ENCODE measurements around the gene NLRX1.
"Not testable (repeated sequence)": the region's sequence is repeated elsewhere in the genome, so short reads cannot be mapped to it uniquely, and the experiment has no call there.

Gene NLRX1

DNA sequence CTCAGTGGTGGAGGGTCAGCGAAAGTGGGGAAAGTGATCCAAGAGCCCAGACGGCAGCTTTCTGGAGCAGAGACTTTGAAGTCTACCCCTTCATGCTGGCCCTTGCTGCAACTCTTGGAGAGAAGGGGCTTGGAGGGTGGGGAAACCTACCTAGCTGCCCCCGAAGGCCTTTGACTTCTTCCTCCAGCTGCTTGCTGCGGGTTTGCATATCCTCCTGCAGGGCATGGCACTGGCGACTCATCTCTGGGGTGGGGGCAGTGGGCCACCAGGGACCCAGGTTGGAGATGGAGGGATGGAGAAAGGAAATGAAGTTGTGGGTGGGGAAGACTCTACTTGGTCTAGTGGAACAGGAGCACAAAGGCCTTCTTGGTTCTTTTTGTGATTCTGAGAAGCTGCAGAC is 24.5 kb downstream of the NLRX1 start:
- TF ChIP-seq, protein P1, sequence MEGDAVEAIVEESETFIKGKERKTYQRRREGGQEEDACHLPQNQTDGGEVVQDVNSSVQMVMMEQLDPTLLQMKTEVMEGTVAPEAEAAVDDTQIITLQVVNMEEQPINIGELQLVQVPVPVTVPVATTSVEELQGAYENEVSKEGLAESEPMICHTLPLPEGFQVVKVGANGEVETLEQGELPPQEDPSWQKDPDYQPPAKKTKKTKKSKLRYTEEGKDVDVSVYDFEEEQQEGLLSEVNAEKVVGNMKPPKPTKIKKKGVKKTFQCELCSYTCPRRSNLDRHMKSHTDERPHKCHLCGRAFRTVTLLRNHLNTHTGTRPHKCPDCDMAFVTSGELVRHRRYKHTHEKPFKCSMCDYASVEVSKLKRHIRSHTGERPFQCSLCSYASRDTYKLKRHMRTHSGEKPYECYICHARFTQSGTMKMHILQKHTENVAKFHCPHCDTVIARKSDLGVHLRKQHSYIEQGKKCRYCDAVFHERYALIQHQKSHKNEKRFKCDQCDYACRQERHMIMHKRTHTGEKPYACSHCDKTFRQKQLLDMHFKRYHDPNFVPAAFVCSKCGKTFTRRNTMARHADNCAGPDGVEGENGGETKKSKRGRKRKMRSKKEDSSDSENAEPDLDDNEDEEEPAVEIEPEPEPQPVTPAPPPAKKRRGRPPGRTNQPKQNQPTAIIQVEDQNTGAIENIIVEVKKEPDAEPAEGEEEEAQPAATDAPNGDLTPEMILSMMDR (conservative IDR thresholded peaks at IDR 0.05; ENCODE audit: low read depth, low read length), result no peak
- no peak for DNase-seq (ENCODE audit: low read depth)
- H3K4me3 ChIP-seq (ENCODE audit: low read depth, low read length), result no peak overlapping the region

DNA sequence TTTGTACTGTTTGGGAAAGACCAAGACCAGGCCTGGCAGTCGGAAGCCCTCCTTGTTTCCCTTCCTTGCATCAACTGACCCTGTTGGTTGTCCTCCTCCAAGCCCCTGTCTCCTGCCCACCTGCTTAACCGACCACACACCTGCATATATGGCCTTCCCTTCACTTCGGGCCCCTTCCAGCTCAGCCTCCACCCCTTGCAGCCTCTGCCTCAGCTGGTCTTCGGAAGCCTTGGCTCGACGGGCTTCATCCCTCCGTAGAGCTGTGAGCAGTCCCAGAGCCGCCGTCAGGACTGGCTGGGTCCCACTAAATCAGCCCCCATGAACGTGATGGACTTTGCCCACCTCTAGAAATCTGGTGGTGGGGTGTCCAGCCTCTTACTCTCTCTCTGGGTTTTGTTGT is 25.1 kb downstream of the NLRX1 start:
- TF ChIP-seq, protein P1 (conservative IDR thresholded peaks at IDR 0.05; ENCODE audit: low read depth, low read length), result no peak
- no peak for DNase-seq (ENCODE audit: low read depth)
- no peak overlapping the region for H3K4me3 ChIP-seq (ENCODE audit: low read depth, low read length)

DNA sequence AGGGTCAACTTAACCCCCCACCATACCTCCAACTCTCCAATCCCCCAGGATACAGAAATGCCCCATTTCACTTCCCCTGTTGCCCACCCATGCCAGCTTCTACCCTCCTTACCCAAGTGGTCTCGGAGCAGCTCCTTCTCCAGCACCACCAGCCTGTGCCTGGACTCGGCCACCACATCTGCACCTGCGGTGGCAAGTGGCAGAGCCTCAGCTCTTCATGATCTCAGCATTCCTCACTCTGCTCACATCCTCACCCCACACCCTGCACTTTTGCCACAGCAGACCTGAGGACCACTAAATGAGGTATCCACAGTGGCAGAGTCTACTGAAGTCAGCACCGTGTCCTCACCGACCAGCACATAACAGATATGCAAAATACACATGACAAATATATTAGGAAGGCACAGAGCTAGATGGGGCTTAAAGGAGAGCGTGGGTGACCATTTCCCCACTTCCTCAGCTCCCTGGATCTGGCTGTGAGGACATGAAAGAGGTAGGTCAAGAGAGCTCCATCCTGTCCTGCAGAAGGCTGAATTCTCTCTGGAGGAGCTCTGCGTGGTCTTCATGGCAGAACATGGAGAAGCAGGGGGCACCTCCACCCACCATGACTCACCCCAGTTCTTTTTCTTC is 26.4 kb downstream of the NLRX1 start:
- no peak overlapping the region for H3K4me3 ChIP-seq (ENCODE audit: low read depth, low read length)
- TF ChIP-seq, protein P1 (conservative IDR thresholded peaks at IDR 0.05; ENCODE audit: low read depth, low read length), result no peak
- DNase-seq (ENCODE audit: low read depth), result no peak

DNA sequence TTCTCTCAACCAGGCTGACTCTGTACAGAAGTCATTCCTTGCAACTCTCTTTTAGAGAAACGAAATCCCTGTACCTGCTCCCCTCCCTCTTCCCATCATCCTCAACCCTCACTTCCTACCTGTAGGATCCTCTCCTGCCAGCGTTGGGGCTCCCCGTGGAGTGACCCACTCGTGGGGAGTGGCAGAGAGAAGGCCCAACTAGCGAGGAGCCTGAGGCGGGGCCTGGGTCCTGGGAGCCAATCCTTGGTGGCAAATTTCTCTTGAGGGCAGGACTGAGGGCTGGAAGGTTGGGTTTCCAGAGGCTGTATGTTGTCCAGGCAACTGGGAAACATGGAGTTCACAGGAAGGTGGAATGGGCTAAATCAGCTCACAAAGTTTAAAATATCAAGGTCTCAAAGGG is 27.2 kb downstream of the NLRX1 start:
- TF ChIP-seq, protein P1 (conservative IDR thresholded peaks at IDR 0.05; ENCODE audit: low read depth, low read length), result no peak
- no peak overlapping the region for H3K4me3 ChIP-seq (ENCODE audit: low read depth, low read length)
- peak; percentile 80 for DNase-seq (ENCODE audit: low read depth)

GRCh38 chr11:119196833-119197483 is 28.4 kb downstream of the NLRX1 start:
- DNase-seq (ENCODE audit: low read depth), result peak; percentile 95
- no peak overlapping the region for H3K4me3 ChIP-seq (ENCODE audit: low read depth, low read length)
- TF ChIP-seq, protein P1 (conservative IDR thresholded peaks at IDR 0.05; ENCODE audit: low read depth, low read length), result peak; percentile 85

DNA sequence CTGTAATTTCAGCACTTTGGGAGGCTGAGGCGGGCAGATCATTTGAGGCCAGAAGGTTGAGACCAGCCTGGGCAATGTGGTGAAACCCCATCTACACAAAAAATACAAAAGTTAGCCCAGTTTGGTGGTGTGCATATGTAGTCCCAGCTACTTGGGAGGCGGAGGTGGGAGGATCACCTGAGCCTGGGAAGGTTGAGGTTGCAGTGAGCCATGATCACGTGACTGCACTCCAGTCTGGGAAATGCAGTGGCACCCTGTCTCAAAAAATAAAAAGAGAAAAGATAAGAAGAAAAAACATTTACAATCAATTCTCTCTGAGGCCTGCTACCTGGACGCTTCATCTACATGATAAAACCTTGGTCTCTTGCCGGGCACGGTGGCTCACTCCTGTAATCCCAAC is 30.4 kb downstream of the NLRX1 start:
- H3K4me3 ChIP-seq (ENCODE audit: low read depth, low read length), result no peak overlapping the region
- no peak for DNase-seq (ENCODE audit: low read depth)
- TF ChIP-seq, protein P1 (conservative IDR thresholded peaks at IDR 0.05; ENCODE audit: low read depth, low read length), result no peak

- not testable (repeated sequence) for DNase-seq (ENCODE audit: low read depth)
Measured at GRCh38 chr11:119201236-119201635, 32.7 kb downstream of the NLRX1 start.

More at GRCh38 chr11:119201236-119201635, 32.7 kb downstream of the NLRX1 start:
- H3K4me3 ChIP-seq (ENCODE audit: low read depth, low read length), result not testable (repeated sequence)
